Trophoblast cell (in vitro differentiated cells and primary cell): ENCODE data around the gene VDR.

Source experiments
- DNase-seq, 2 donors: peaks; one replicate each; pipeline ENCODE4 v3.0.0-alpha.2; 2016
- H2AFZ ChIP-seq: 2 replicates; pipeline ENCODE4 v1.6.1; 2013; ENCODE audit warnings: low read length, moderate library complexity, mild to moderate bottlenecking; ENCODE audit not compliant: insufficient read depth, poor library complexity
- H2AK5ac ChIP-seq: 2 replicates; pipeline ENCODE4 v1.6.1; 2013; ENCODE audit warnings: mild to moderate bottlenecking, low read length
- H2BK120ac ChIP-seq: 2 replicates; pipeline ENCODE4 v1.6.1; 2013; ENCODE audit warnings: low read length, mild to moderate bottlenecking, moderate library complexity; ENCODE audit not compliant: insufficient read depth, poor library complexity
- H2BK12ac ChIP-seq: 2 replicates; pipeline ENCODE4 v1.6.1; 2013; ENCODE audit warnings: mild to moderate bottlenecking, low read length, moderate library complexity
- H2BK5ac ChIP-seq: 2 replicates; pipeline ENCODE4 v1.6.1; 2013; ENCODE audit warnings: low read length, low read depth, moderate library complexity, mild to moderate bottlenecking; ENCODE audit not compliant: poor library complexity
- H3K14ac ChIP-seq: 2 replicates; pipeline ENCODE4 v1.6.1; 2013; ENCODE audit warnings: mild to moderate bottlenecking, low read length
- H3K18ac ChIP-seq: 2 replicates; pipeline ENCODE4 v1.6.1; 2013; ENCODE audit warnings: mild to moderate bottlenecking, low read length
- H3K23ac ChIP-seq: 2 replicates; pipeline ENCODE4 v1.6.1; 2013; ENCODE audit warnings: low read length
- H3K27ac ChIP-seq: 2 replicates; pipeline ENCODE4 v1.5.1; 2013; ENCODE audit warnings: low read depth, mild to moderate bottlenecking, inconsistent platforms, low read length, moderate library complexity
- H3K27me3 ChIP-seq: 2 replicates; pipeline ENCODE4 v1.6.1; 2013; ENCODE audit warnings: inconsistent platforms, mild to moderate bottlenecking, low read length, moderate library complexity; ENCODE audit not compliant: insufficient read depth
- H3K36me3 ChIP-seq, 2 experiments: 1 replicate in 1 of 2; 2 replicates in 1 of 2; pipeline ENCODE4 v1.6.1; 2013; ENCODE audit warnings: low read length in 2 of 2, mild to moderate bottlenecking in 2 of 2, moderate library complexity in 1 of 2; ENCODE audit not compliant: insufficient read depth in 2 of 2, control insufficient read depth in 1 of 2
- H3K4ac ChIP-seq: 2 replicates; pipeline ENCODE4 v1.6.1; 2013; ENCODE audit warnings: low read depth, mild to moderate bottlenecking, low read length, moderate library complexity
- H3K4me1 ChIP-seq, 2 experiments: 1 replicate in 1 of 2; 2 replicates in 1 of 2; pipeline ENCODE4 v1.6.1; 2013; ENCODE audit warnings: low read length in 2 of 2, mild to moderate bottlenecking in 2 of 2, moderate library complexity in 1 of 2; ENCODE audit not compliant: insufficient read depth in 2 of 2, control insufficient read depth in 1 of 2
- H3K4me2 ChIP-seq: 2 replicates; pipeline ENCODE4 v1.6.1; 2013; ENCODE audit warnings: inconsistent platforms, mild to moderate bottlenecking, low read length, moderate library complexity
- H3K4me3 ChIP-seq: 2 replicates; pipeline ENCODE4 v1.5.1; 2013; ENCODE audit warnings: mild to moderate bottlenecking, low read depth, low read length, inconsistent platforms
- H3K79me1 ChIP-seq: one replicate; pipeline ENCODE4 v1.6.1; 2013; ENCODE audit warnings: low read length
- H3K79me2 ChIP-seq: 2 replicates; pipeline ENCODE4 v1.6.1; 2013; ENCODE audit warnings: low read length, mild to moderate bottlenecking; ENCODE audit not compliant: control insufficient read depth, insufficient read depth, poor library complexity
- H3K9ac ChIP-seq: 2 replicates; pipeline ENCODE4 v1.6.1; 2013; ENCODE audit warnings: mild to moderate bottlenecking, low read length
- H3K9me3 ChIP-seq: 2 replicates; pipeline ENCODE4 v1.6.1; 2013; ENCODE audit warnings: low read depth, mild to moderate bottlenecking, control low read depth, inconsistent platforms, low read length; ENCODE audit not compliant: insufficient read depth
- H4K12ac ChIP-seq: 2 replicates; pipeline ENCODE4 v1.6.1; 2013; ENCODE audit warnings: low read depth, mild to moderate bottlenecking, low read length, moderate library complexity
- H4K8ac ChIP-seq: 2 replicates; pipeline ENCODE4 v1.6.1; 2013; ENCODE audit warnings: low read depth, mild to moderate bottlenecking, low read length, moderate library complexity
- H4K91ac ChIP-seq: one replicate; pipeline ENCODE4 v1.6.1; 2013; ENCODE audit warnings: low read depth, mild to moderate bottlenecking, low read length, moderate library complexity
- WGBS: extraction: QIAGEN DNeasy Blood & Tissue Kit; methylation state at CpG from one replicate; pipeline ENCODE4 v1.1.7; 2013; ENCODE audit warnings: missing lambda C conversion rate; ENCODE audit not compliant: insufficient read length, insufficient coverage; ENCODE audit errors: extremely low coverage; 5-methylcytosine and 5-hydroxymethylcytosine counted together

The VDR gene

GRCh38 chr12:47798382-47798948, 106.3 kb downstream of the VDR start:
- Histone ChIP-seq H3K4ac (no peak overlapping the region), H4K91ac (no peak overlapping the region)
- DNase-seq: no peak

GRCh38 chr12:47797441-47797840, 107.4 kb downstream of the VDR start:
- no CpG with 5 or more reads among the region's 10 CpGs for WGBS
- DNase-seq: peak in 1 of 2 donors; percentile 28
- Histone ChIP-seq H4K8ac (no peak overlapping the region), H4K91ac (no peak overlapping the region), H3K4me3 (no peak overlapping the region), H3K14ac (no peak overlapping the region), H3K4me1 (peaks cover 7 to 11% of the 10 kb centered on the region in 2 experiments), H3K18ac (no peak overlapping the region), H3K79me1 (peaks cover 4% of the 10 kb centered on the region), H3K9ac (no peak overlapping the region), H3K4me2 (no peak overlapping the region), H2AK5ac (no peak overlapping the region), H2AFZ (no peak overlapping the region), H3K36me3 (peaks cover 64 to 75% of the 10 kb centered on the region in 2 experiments), H2BK5ac (no peak overlapping the region), H3K4ac (no peak overlapping the region), H3K23ac (no peak overlapping the region), H3K27me3 (no peaks in the 10 kb centered on the region), H3K9me3 (peaks cover 4% of the 10 kb centered on the region), H4K12ac (no peak overlapping the region), H3K79me2 (peaks cover 4% of the 10 kb centered on the region), H3K27ac (no peak overlapping the region), H2BK120ac (no peak overlapping the region), H2BK12ac (no peak overlapping the region)

More at GRCh38 chr12:47798382-47798948, 106.3 kb downstream of the VDR start:
- Histone ChIP-seq H2BK120ac (no peak overlapping the region), H3K79me2 (peaks cover 8% of the 10 kb centered on the region), H3K4me1 (peaks cover 17 to 22% of the 10 kb centered on the region in 2 experiments), H3K9me3 (no peaks in the 10 kb centered on the region), H2AK5ac (no peak overlapping the region), H3K36me3 (peaks cover 60 to 71% of the 10 kb centered on the region in 2 experiments), H3K4me3 (no peak overlapping the region), H3K23ac (no peak overlapping the region), H3K27ac (no peak overlapping the region), H3K79me1 (peaks cover 4% of the 10 kb centered on the region), H3K9ac (no peak overlapping the region), H4K8ac (no peak overlapping the region), H2BK5ac (no peak overlapping the region), H3K18ac (no peak overlapping the region), H3K14ac (no peak overlapping the region), H2AFZ (no peak overlapping the region), H4K12ac (no peak overlapping the region), H2BK12ac (no peak overlapping the region), H3K27me3 (no peaks in the 10 kb centered on the region), H3K4me2 (no peak overlapping the region)
- WGBS: no CpG with 5 or more reads among the region's 17 CpGs

GRCh38 chr12:47795814-47796411, 108.9 kb downstream of the VDR start:
- H3K14ac ChIP-seq: no peak overlapping the region
- H3K23ac ChIP-seq: no peak overlapping the region
- no peaks in the 10 kb centered on the region for H3K79me2 ChIP-seq
- peaks cover 0 to 2% of the 10 kb centered on the region in 2 experiments for H3K4me1 ChIP-seq
- H4K8ac ChIP-seq: no peak overlapping the region
- H3K18ac ChIP-seq: no peak overlapping the region
- no peaks in the 10 kb centered on the region for H3K79me1 ChIP-seq
- peaks cover 75 to 84% of the 10 kb centered on the region in 2 experiments for H3K36me3 ChIP-seq
- H3K9ac ChIP-seq: no peak overlapping the region
- WGBS: no CpG with 5 or more reads among the region's 22 CpGs
- no peak overlapping the region for H4K91ac ChIP-seq
- no peak for DNase-seq
- no peak overlapping the region for H2BK12ac ChIP-seq
- no peak overlapping the region for H3K27ac ChIP-seq
- no peak overlapping the region for H2BK5ac ChIP-seq
- H3K9me3 ChIP-seq: peaks cover 4% of the 10 kb centered on the region
- H4K12ac ChIP-seq: no peak overlapping the region
- H3K4me3 ChIP-seq: no peak overlapping the region
- H3K4me2 ChIP-seq: no peak overlapping the region
- no peak overlapping the region for H2AFZ ChIP-seq
- H3K4ac ChIP-seq: no peak overlapping the region
- no peak overlapping the region for H2BK120ac ChIP-seq
- H2AK5ac ChIP-seq: no peak overlapping the region
- no peaks in the 10 kb centered on the region for H3K27me3 ChIP-seq

GRCh38 chr12:47795121-47795813, 109.5 kb downstream of the VDR start:
- Histone ChIP-seq H3K79me2 (no peaks in the 10 kb centered on the region), H3K79me1 (no peaks in the 10 kb centered on the region), H3K18ac (no peak overlapping the region), H4K8ac (no peak overlapping the region), H2BK12ac (no peak overlapping the region), H3K36me3 (peaks cover 77 to 90% of the 10 kb centered on the region in 2 experiments), H2BK5ac (no peak overlapping the region), H2AFZ (no peak overlapping the region), H3K9me3 (peaks cover 4% of the 10 kb centered on the region), H3K4me1 (peaks cover 0 to 2% of the 10 kb centered on the region in 2 experiments), H3K14ac (no peak overlapping the region), H3K23ac (no peak overlapping the region), H4K91ac (no peak overlapping the region), H3K27me3 (no peaks in the 10 kb centered on the region), H3K4ac (no peak overlapping the region), H3K27ac (no peak overlapping the region), H2AK5ac (no peak overlapping the region), H3K9ac (no peak overlapping the region), H3K4me3 (no peak overlapping the region), H3K4me2 (no peak overlapping the region), H4K12ac (no peak overlapping the region), H2BK120ac (no peak overlapping the region)
- DNase-seq: no peak
- no CpG with 5 or more reads among the region's 21 CpGs for WGBS
